Activated CD4-positive, alpha-beta T cell treated with anti-CD3 and anti-CD28 coated beads, Interleukin-2, Interleukin-6, amounts not matched to agents 100 ng/mL and 50 ng/mL, durations not matched to agents 16 hours and 8 hours (primary cell): ENCODE measurements around the gene KLHL1.

Source experiments
- DNase-seq: peaks from one replicate; pipeline ENCODE4 v3.0.0-alpha.2; 2020

The KLHL1 gene

GRCh38 chr13:69676286-69676685 is 432.0 kb downstream of the KLHL1 start:
- DNase-seq = no peak

GRCh38 chr13:69660155-69660554 is 448.1 kb downstream of the KLHL1 start:
- no peak for DNase-seq

GRCh38 chr13:69657676-69658075 is 450.6 kb downstream of the KLHL1 start:
- no peak for DNase-seq

- DNase-seq = no peak
Observed at GRCh38 chr13:69654392-69654791, 453.9 kb downstream of the KLHL1 start.
